ENCODE results near the gene STAU1. TPM values are rescaled to one million over a fixed set of nuclear protein-coding genes. Genes with fewer than 3 reads are reported as not detected.
"Not testable (repeated sequence)": the region's sequence is repeated elsewhere in the genome, so short reads cannot be mapped to it uniquely, and the experiment has no call there.

The STAU1 gene
- total RNA-seq, 1 experiment from 2014 or later = 66.9 TPM

DNA sequence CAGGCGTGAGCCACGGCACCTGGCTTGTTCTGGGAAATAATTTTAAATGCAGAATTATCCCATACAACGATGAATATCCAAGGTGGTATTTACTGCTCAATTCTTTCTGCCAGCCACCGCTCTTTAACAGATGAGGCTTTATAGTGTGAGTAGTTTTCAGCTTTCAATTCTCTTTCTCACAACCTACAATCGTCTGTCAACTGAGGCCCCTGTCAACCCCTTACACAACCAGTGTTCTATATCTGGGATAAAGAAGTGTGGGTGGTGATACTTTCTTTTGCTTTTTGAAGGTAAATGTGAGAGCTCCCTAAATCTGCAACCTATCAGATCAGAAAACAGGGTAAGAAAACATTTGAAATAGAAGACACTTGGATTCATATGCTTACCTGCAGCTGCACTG lies 22.5 kb downstream of the STAU1 start:
- no peak for DNase-seq (ENCODE audit: low read depth)

GRCh38 chr20:49163696-49164095 lies 24.4 kb downstream of the STAU1 start:
- no peak for DNase-seq (ENCODE audit: low read depth)

DNA sequence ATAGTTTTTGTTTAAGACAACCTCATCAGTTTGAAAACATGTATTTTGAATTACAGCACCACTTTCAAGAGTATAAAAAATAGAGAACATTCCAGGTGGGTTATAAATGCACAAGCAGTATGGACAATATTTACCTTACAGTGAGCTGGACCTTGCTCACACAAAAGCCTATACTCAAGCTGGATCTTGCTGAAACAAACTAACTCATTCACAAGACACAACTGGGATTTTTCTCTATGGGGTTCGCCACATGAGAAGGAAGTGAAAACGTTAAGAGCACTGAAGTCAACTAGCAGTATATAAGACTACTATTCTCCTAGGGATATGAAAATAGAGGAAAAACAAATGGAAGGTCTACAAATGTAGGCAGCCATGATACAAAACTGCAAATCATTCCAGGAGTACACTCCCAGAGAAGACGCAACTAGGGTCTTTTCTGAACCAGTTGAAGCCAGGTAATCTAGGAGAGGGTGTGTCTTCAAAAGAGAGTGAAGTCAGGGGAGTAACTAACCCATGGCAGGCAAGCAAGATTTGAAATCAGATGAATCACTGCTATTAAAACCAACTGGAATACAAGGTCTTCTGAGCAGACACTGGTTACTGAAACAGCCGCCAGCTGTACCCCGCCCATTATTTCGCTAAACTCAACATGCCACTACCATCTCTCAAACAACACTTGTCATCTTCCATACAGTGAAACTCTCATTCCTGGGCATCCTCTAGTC lies 26.5 kb downstream of the STAU1 start:
- peak; percentile 8 for DNase-seq (ENCODE audit: low read depth)

- no peak for DNase-seq (ENCODE audit: low read depth)
Observed at GRCh38 chr20:49160057-49160929, 27.8 kb downstream of the STAU1 start.

GRCh38 chr20:49157146-49157545 lies 31.0 kb downstream of the STAU1 start:
- no peak for DNase-seq (ENCODE audit: low read depth)

GRCh38 chr20:49156481-49156880 lies 31.7 kb downstream of the STAU1 start:
- no peak for DNase-seq (ENCODE audit: low read depth)

- no peak for DNase-seq (ENCODE audit: low read depth)
Observed at GRCh38 chr20:49151436-49151835, 36.7 kb downstream of the STAU1 start.

- DNase-seq (ENCODE audit: low read depth) = no peak
Observed at GRCh38 chr20:49149281-49150045, 38.7 kb downstream of the STAU1 start.

- no peak for DNase-seq (ENCODE audit: low read depth)
Observed at GRCh38 chr20:49148601-49149000, 39.5 kb downstream of the STAU1 start.

DNA sequence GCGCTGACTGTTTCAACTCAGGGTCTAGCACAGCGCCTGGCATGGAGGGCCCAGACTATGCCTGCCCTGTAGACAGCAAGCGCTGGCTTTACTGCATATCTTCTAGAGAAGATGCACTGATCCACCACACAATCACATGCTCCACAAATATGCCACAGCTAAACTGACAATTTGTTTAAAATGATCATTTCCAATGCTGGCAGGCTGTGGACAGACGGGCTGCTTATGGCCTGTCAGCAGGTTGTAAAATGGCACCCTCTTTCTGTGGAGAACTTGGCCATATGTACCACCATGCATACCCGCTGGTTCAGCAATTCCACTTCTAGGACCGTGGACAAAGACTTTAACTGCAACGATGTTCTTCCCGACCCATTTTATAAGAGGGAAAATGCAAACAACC lies 40.8 kb downstream of the STAU1 start:
- DNase-seq (ENCODE audit: low read depth) = no peak

DNA sequence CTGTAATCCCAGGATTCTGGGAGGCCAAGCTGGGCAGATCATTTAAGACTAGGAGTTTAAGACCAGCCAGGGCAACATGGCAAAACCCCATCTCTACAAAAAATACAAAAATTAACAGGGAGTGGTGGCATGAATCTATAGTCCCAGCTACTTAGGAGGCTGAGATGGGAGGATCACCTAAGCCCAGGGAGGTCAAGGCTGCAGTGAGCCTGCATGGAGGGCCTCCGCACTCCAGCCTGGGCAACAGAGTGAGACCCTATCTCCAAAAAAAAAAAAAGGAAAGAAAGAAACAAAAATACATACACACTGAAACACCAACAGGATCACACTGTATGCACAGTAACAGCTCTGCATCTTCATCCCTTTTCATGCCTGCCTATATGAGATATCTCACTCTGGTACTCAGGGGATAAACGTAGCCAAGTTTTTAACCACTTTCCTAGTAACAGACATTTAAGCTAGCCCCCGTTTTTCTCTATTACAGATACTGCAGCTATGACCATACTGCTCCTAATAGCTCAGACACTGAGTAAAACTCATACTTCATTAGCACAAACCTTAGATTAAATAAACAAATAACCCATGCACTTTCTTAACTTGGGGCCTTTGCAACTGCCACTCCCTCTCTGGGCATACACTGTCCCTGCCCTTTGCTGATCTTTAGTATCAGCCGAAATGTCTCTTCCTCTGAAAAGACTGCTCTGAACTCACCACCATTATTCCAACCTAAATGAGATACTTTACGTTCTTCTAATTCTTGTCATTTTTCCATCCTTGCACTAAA lies 41.5 kb downstream of the STAU1 start:
- no peak for DNase-seq (ENCODE audit: low read depth)

DNA sequence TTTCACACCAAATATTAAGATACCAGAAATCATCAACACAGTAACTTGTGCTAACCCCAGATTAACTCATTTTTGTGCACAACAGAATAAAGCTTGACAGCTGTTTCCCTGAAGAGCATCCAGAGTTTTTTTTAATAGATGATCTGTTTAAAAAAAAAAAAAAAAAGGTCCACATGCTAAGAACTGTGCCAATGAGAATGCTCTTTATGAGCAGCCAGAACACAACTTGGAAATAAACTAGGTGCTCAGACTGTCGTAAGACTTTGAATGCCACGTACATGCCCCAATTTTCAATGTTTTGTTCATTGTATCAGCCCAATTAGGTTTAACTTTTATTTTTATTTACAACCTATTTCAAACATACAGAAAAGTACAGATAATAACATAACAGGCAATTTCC lies 47.3 kb downstream of the STAU1 start:
- no peak for DNase-seq (ENCODE audit: low read depth)

GRCh38 chr20:49140411-49140810 lies 47.7 kb downstream of the STAU1 start:
- no peak for DNase-seq (ENCODE audit: low read depth)

DNA sequence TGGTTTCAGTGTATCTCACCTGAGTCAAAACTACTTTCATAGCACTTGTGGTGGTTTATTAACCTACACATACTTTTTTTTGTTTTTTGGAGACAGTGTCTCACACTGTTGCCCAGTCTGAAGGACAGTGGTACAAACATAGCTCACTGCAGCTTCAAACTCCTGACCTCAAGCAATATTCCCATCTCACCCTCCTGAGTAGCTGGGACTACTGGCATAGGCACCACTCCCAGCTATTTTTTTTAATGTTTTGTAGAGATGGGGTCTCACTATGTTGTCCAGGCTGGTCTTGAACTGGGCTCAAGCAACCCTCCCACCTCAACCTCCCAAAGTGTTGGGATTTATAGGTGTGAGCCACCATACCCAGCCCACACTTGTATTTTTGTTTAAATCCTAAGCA lies 49.7 kb downstream of the STAU1 start:
- no peak for DNase-seq (ENCODE audit: low read depth)

GRCh38 chr20:49136817-49137571 lies 51.1 kb downstream of the STAU1 start:
- no peak for DNase-seq (ENCODE audit: low read depth)

- not testable (repeated sequence) for DNase-seq (ENCODE audit: low read depth)
Observed at GRCh38 chr20:49134797-49135196, 53.3 kb downstream of the STAU1 start.

GRCh38 chr20:49133571-49133970 lies 54.6 kb downstream of the STAU1 start:
- no peak for DNase-seq (ENCODE audit: low read depth)

- DNase-seq (ENCODE audit: low read depth) = peak; percentile 74
Observed at GRCh38 chr20:49132995-49133478, 55.1 kb downstream of the STAU1 start.

GRCh38 chr20:49123982-49124381 lies 64.2 kb downstream of the STAU1 start:
- DNase-seq (ENCODE audit: low read depth) = no peak

DNA sequence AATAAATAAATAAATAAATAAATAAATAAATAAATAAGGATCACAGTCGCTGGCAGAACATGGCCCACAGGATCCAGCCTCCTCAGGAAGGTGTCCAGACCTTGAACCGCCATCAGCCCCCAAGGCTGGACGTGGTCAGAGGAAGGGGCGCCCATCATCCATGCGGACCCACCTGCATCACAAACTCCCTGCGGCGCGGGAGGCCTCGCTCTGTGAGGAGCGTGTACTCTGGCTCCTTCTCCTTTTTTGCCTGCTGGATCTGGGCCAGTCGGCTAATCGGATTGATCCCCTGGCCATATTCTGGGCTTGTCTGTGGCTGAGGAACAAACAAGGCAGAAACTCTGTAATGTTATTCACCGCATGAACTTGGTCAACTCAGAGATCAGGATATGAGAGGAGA lies 65.2 kb downstream of the STAU1 start:
- DNase-seq (ENCODE audit: low read depth) = no peak

GRCh38 chr20:49119988-49120387 lies 68.1 kb downstream of the STAU1 start:
- DNase-seq (ENCODE audit: low read depth) = no peak

All from RPMI7951 (cell line).